Measurements from ENCODE around the gene NPFFR1.
"Not testable (repeated sequence)": the region's sequence is repeated elsewhere in the genome, so short reads cannot be mapped to it uniquely, and the experiment has no call there.

NPFFR1 gene

DNA sequence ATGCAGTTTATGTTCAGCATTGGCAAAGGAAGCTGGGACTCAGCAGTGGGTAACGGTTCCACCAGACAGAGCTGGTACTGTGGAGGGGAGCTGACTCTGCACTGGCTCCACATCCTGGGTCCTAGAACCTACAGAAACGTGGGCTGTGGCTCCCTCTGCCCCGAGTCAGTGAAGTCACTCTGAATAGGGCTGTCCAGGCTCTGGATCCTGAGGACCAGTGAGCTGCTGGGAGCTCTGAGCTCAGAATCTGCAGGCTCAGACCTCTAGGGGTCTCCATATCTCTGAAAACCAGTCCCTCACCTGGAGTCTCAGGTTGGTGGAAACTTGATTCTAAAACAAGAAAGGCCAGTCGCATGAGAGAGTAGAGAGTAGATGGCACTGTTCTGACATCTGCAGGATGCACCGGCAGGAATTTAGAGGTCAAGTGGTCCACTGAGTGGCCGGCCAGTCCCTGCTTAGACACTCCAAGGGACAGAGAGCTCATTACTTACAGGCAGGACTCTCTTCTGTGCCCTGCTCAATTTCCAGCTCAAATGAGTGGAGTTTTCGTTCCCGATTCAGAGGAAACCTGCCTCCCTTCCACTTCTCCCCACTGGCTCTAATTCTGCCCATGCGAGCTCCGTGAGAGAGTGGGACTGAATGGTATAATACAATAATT is 18.6 kb downstream of the NPFFR1 start:
- TF ChIP-seq, protein P1, sequence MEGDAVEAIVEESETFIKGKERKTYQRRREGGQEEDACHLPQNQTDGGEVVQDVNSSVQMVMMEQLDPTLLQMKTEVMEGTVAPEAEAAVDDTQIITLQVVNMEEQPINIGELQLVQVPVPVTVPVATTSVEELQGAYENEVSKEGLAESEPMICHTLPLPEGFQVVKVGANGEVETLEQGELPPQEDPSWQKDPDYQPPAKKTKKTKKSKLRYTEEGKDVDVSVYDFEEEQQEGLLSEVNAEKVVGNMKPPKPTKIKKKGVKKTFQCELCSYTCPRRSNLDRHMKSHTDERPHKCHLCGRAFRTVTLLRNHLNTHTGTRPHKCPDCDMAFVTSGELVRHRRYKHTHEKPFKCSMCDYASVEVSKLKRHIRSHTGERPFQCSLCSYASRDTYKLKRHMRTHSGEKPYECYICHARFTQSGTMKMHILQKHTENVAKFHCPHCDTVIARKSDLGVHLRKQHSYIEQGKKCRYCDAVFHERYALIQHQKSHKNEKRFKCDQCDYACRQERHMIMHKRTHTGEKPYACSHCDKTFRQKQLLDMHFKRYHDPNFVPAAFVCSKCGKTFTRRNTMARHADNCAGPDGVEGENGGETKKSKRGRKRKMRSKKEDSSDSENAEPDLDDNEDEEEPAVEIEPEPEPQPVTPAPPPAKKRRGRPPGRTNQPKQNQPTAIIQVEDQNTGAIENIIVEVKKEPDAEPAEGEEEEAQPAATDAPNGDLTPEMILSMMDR (IDR thresholded peaks at IDR 0.05): no peak
- peaks cover 13% of the 10 kb centered on the region for H3K27me3 ChIP-seq
- no peak overlapping the region for H3K27ac ChIP-seq
- no peaks in the 10 kb centered on the region for H3K9me3 ChIP-seq
- no peaks in the 10 kb centered on the region for H3K36me3 ChIP-seq
- H3K4me3 ChIP-seq (ENCODE audit: low read depth in 1 of 2, low read length in 1 of 2): no peak overlapping the region
- no peaks in the 10 kb centered on the region for H3K4me1 ChIP-seq (ENCODE audit: control insufficient read depth in 1 of 2, insufficient read depth in 1 of 2, low read depth in 1 of 2, low read length in 1 of 2)

DNA sequence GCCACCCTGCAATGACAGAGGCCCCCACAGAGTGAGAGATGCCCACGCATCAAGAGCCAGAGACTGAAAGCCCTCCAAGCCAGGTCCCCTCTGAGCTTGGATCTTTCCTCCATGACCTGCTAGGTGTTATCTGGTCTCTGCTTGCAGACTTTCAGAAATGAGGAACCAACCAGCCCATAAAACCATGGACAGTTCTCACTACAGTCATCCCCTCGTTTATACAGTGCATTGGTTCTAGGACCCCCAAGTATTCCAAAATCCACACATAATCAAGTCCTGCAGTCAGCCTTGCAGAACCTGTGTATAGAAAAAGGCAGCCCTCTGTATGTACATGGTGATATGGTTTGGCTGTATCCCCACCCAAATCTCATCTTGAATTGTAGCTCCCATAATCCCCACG is 23.1 kb downstream of the NPFFR1 start:
- Histone ChIP-seq H3K27ac (no peak overlapping the region), H3K4me1 (ENCODE audit: control insufficient read depth in 1 of 2, insufficient read depth in 1 of 2, low read depth in 1 of 2, low read length in 1 of 2) (peaks cover under 1 to 3% of the 10 kb centered on the region in 2 experiments), H3K27me3 (peaks cover 50% of the 10 kb centered on the region), H3K4me3 (ENCODE audit: low read depth in 1 of 2, low read length in 1 of 2) (no peak overlapping the region), H3K9me3 (no peaks in the 10 kb centered on the region), H3K36me3 (no peaks in the 10 kb centered on the region)
- TF ChIP-seq, protein P1 (IDR thresholded peaks at IDR 0.05): no peak

DNA sequence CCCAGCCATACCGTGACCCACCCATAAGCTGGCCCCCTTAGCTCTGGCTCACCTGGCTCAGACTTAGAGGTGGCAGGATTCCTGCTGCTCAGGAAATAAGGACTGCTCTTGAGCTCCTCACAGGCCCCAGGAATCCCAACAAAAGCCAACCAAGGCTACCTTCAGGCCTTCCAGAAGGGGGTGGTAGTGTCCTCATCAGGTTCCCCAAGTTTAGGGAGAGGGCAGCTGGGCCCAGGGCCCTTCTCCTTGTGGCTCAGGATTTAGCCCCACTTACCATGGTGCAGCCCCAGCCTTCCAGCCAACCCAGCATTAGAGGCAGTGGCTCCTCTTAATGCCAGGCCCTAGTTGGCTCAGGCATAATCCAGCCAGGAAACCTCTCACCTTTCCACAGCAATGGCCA is 23.5 kb downstream of the NPFFR1 start:
- Histone ChIP-seq H3K4me3 (ENCODE audit: low read depth in 1 of 2, low read length in 1 of 2) (no peak overlapping the region), H3K4me1 (ENCODE audit: control insufficient read depth in 1 of 2, insufficient read depth in 1 of 2, low read depth in 1 of 2, low read length in 1 of 2) (peaks cover 5 to 8% of the 10 kb centered on the region in 2 experiments), H3K9me3 (no peaks in the 10 kb centered on the region), H3K36me3 (no peaks in the 10 kb centered on the region), H3K27me3 (peaks cover 54% of the 10 kb centered on the region), H3K27ac (no peak overlapping the region)
- TF ChIP-seq, protein P1 (IDR thresholded peaks at IDR 0.05): no peak

DNA sequence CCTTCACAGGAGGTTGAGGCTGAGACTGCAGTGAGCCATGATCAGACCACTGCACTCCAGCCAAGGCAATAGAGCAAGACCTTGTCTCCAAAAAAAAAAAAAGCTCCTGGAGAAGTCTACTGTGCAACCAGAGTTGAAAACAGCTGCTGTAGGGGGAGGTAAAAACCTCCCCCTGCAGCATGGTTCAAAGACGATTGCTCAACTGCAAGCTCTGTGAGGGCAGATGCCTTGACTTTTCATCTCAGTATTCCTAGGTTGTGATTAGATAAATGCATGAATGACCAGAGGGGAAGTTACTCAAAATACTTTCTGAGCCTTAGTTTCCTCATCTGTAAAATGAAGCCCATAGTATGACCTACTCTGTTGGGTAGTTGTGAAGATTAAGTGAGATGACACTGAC is 25.6 kb downstream of the NPFFR1 start:
- H3K4me3 ChIP-seq (ENCODE audit: low read depth in 1 of 2, low read length in 1 of 2): no peak overlapping the region
- no peak overlapping the region for H3K27ac ChIP-seq
- H3K27me3 ChIP-seq: peaks cover 68% of the 10 kb centered on the region
- no peaks in the 10 kb centered on the region for H3K9me3 ChIP-seq
- H3K4me1 ChIP-seq (ENCODE audit: control insufficient read depth in 1 of 2, insufficient read depth in 1 of 2, low read depth in 1 of 2, low read length in 1 of 2): peaks cover 10 to 18% of the 10 kb centered on the region in 2 experiments
- H3K36me3 ChIP-seq: no peaks in the 10 kb centered on the region
- TF ChIP-seq, protein P1 (IDR thresholded peaks at IDR 0.05): no peak

DNA sequence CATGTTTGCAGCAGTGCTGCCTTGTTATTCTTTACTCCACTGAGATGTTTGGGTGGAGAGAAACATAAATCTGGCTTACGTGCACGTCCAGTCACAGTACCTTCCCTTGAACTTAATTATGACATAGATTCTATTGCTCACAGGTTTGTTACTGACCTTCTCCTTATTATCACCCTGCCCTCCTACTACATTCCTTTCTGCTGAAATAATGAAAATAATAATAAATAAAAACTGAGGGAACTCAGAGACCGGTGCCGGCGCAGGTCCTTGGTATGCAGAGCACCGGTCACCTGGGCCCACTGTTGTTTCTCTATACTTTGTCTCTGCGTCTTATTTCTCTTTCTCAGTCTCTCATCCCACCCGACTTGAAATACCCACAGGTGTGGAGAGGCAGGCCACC is 26.0 kb downstream of the NPFFR1 start:
- H3K4me3 ChIP-seq (ENCODE audit: low read depth in 1 of 2, low read length in 1 of 2); H3K9me3 ChIP-seq; H3K36me3 ChIP-seq; H3K27ac ChIP-seq: not testable (repeated sequence)
- Histone ChIP-seq H3K4me1 (ENCODE audit: control insufficient read depth in 1 of 2, insufficient read depth in 1 of 2, low read depth in 1 of 2, low read length in 1 of 2) (peaks cover 10 to 18% of the 10 kb centered on the region in 2 experiments), H3K27me3 (peaks cover 72% of the 10 kb centered on the region)

DNA sequence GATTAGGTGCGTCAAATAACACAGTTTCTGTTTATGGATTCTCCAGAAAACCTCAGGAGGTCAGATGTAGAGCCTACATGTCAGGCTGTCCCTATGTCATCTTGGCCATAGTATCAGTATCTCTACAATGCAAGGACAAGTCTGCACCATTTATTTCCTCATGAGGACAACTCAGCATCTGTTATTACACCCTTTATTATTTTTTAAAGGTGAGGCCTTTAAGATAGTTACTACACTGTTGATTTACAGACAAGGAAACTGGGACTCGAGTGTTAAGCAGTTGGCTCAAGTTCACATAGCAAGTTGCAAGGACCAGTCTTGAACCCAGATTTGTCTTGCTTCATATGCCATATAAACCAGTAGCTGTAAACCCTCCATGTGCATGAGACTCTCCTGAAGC is 27.3 kb downstream of the NPFFR1 start:
- Histone ChIP-seq H3K36me3 (no peaks in the 10 kb centered on the region), H3K9me3 (no peaks in the 10 kb centered on the region), H3K4me1 (ENCODE audit: control insufficient read depth in 1 of 2, insufficient read depth in 1 of 2, low read depth in 1 of 2, low read length in 1 of 2) (peaks cover 10 to 18% of the 10 kb centered on the region in 2 experiments), H3K27me3 (peaks cover 86% of the 10 kb centered on the region), H3K27ac (no peak overlapping the region), H3K4me3 (ENCODE audit: low read depth in 1 of 2, low read length in 1 of 2) (no peak overlapping the region)
- TF ChIP-seq, protein P1 (IDR thresholded peaks at IDR 0.05): no peak
